Activated CD8-positive, alpha-beta memory T cell treated with anti-CD3 and anti-CD28 coated beads for 1 hour (primary cell): ENCODE measurements around the gene SEMA5A.

ENCODE experiments used
- DNase-seq, 2 donors: peaks; one replicate each; pipeline ENCODE4 v3.0.0-alpha.2; 2020; ENCODE audit warnings: low read depth in 1 of 2; ENCODE audit errors: extremely low read depth in 1 of 2

SEMA5A gene

GRCh38 chr5:9139344-9139743 lies 406.5 kb downstream of the SEMA5A start:
- DNase-seq: no peak

GRCh38 chr5:9128136-9128535 lies 417.7 kb downstream of the SEMA5A start:
- DNase-seq: no peak

- DNase-seq: no peak
Observed at GRCh38 chr5:9126490-9126889, 419.4 kb downstream of the SEMA5A start.

GRCh38 chr5:9125852-9126251 lies 420.0 kb downstream of the SEMA5A start:
- no peak for DNase-seq

GRCh38 chr5:9124838-9125237 lies 421.0 kb downstream of the SEMA5A start:
- no peak for DNase-seq

- DNase-seq: no peak
Observed at GRCh38 chr5:9124071-9124470, 421.8 kb downstream of the SEMA5A start.

GRCh38 chr5:9122528-9122927 lies 423.3 kb downstream of the SEMA5A start:
- no peak for DNase-seq

GRCh38 chr5:9121597-9121996 lies 424.3 kb downstream of the SEMA5A start:
- no peak for DNase-seq

GRCh38 chr5:9118852-9119251 lies 427.0 kb downstream of the SEMA5A start:
- no peak for DNase-seq

GRCh38 chr5:9115093-9115492 lies 430.8 kb downstream of the SEMA5A start:
- no peak for DNase-seq

GRCh38 chr5:9112520-9113291 lies 433.2 kb downstream of the SEMA5A start:
- no peak for DNase-seq

- no peak for DNase-seq
Observed at GRCh38 chr5:9108162-9108561, 437.7 kb downstream of the SEMA5A start.

GRCh38 chr5:9105851-9106250 lies 440.0 kb downstream of the SEMA5A start:
- no peak for DNase-seq

GRCh38 chr5:9104571-9105339 lies 441.1 kb downstream of the SEMA5A start:
- no peak for DNase-seq

GRCh38 chr5:9103290-9103689 lies 442.6 kb downstream of the SEMA5A start:
- no peak for DNase-seq

- no peak for DNase-seq
Observed at GRCh38 chr5:9099689-9100088, 446.2 kb downstream of the SEMA5A start.

GRCh38 chr5:9098990-9099389 lies 446.9 kb downstream of the SEMA5A start:
- DNase-seq: no peak

- DNase-seq: no peak
Observed at GRCh38 chr5:9094582-9094981, 451.3 kb downstream of the SEMA5A start.

GRCh38 chr5:9091896-9092662 lies 453.8 kb downstream of the SEMA5A start:
- no peak for DNase-seq

GRCh38 chr5:9090381-9091026 lies 455.4 kb downstream of the SEMA5A start:
- no peak for DNase-seq

GRCh38 chr5:9089893-9090292 lies 456.0 kb downstream of the SEMA5A start:
- DNase-seq: no peak
